Activated B cell treated with CpG ODN at 0.5 μM for 24 hours (primary cell): ENCODE measurements around the gene MIA. TPM values are rescaled to one million over a fixed set of nuclear protein-coding genes. Genes with fewer than 3 reads are reported as not detected.
"Not testable (repeated sequence)": the region's sequence is repeated elsewhere in the genome, so short reads cannot be mapped to it uniquely, and the experiment has no call there.

Experiments used
- ATAC-seq: fragments of 200-7000 bp; cut with Tn5 transposase; one replicate; pipeline ENCODE4 v1.10.0; 2021; ENCODE audit warnings: low read depth, mild to moderate bottlenecking, moderate library complexity
- CTCF ChIA-PET: fragments of 350-600 bp; sonication (Branson Sonifier 250); formaldehyde crosslinking; loops from one replicate; lab custom pipeline; 2021; ENCODE audit warnings: antibody characterized with exemption; lab: Charles Lee
- POLR2A ChIA-PET: fragments of 350-600 bp; sonication (Branson Sonifier 250); formaldehyde crosslinking; loops from one replicate; lab custom pipeline; 2021; ENCODE audit warnings: antibody characterized with exemption; lab: Charles Lee
- DNase-seq: peaks from one replicate; pipeline ENCODE4 v3.0.0; 2022
- H3K27ac Mint-ChIP-seq: one replicate; pipeline ENCODE4 v1.8.0; 2020; ENCODE audit warnings: mixed read lengths
- H3K27me3 Mint-ChIP-seq: one replicate; pipeline ENCODE4 v1.8.0; 2021; ENCODE audit warnings: mixed read lengths
- H3K36me3 Mint-ChIP-seq: one replicate; pipeline ENCODE4 v1.8.0; 2021; ENCODE audit warnings: low read depth, mixed read lengths
- H3K4me1 Mint-ChIP-seq: one replicate; pipeline ENCODE4 v1.8.0; 2021; ENCODE audit warnings: mixed read lengths
- H3K4me3 Mint-ChIP-seq: one replicate; pipeline ENCODE4 v1.8.0; 2020; ENCODE audit warnings: mild to moderate bottlenecking, mixed read lengths
- H3K9me3 Mint-ChIP-seq: one replicate; pipeline ENCODE4 v1.8.0; 2020; ENCODE audit warnings: mixed read lengths
- CTCF ChIP-seq: fragments of 200-600 bp; IDR thresholded peaks from one replicate; pipeline ENCODE4 v1.8.0; 2022; ENCODE audit warnings: antibody characterized with exemption, mild to moderate bottlenecking
- intact Hi-C: fragments of 100-400 bp; cut with micrococcal nuclease; formaldehyde crosslinking; loops from one replicate; pipeline ENCODE4 v1.15.1; 2024
- total RNA-seq: library from RNA; stranded (reverse); gene quantifications from 2 replicates; pipeline ENCODE4 v1.2.3, GENCODE V29; 2022

MIA gene
- total RNA-seq, 1 donor from 2014 or later, result 1.4 TPM

DNA sequence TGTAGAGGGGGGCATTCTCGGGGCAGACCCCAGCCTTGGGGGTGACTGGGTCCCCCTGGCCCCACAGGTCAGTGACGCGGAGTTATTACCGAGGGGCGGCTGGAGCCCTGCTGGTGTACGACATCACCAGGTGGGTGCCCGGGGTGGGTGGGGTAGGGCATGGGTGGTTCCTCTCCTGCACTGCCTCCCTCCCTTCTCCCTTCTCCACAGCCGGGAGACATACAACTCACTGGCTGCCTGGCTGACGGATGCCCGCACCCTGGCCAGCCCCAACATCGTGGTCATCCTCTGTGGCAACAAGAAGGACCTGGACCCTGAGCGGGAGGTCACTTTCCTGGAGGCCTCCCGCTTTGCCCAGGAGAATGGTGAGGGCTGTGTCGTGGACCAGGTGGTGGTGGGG is 8.4 kb downstream of the MIA start:
- Mint-ChIP-seq H3K4me3 (no peak overlapping the region), H3K9me3 (no peaks in the 10 kb centered on the region), H3K4me1 (peaks cover 31% of the 10 kb centered on the region), H3K27me3 (no peaks in the 10 kb centered on the region), H3K36me3 (peaks cover 73% of the 10 kb centered on the region), H3K27ac (no peak overlapping the region)
- no peak for TF ChIP-seq CTCF
- ChIA-PET CTCF (no interaction called here), POLR2A (interaction anchor here (0.6 kb wide), 1 partner anchor 23 kb away, joined by 4 read pairs; no protein-coding TSS in a partner anchor)
- no peak for DNase-seq
- ATAC-seq, result no peak
- intact Hi-C loops, result no loop called here

DNA sequence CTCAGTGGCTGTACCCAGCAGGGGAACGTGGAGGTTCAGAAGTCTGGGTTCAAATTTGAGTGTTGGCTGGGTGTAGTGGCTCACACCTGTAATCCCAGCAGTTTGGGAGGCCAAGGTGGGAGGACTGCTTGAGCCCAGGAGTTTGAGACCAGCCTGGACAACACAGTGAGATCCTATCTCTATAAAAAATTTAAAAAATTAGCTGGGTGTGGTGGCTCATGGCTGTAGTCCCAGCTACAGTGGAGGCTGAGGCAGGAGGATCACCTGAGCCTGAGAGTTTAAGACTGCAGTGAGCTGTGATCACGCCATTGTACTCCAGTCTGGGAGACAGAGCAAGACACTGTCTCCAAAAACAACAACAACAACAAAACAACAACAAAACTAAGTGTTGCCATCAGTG is 8.8 kb downstream of the MIA start:
- H3K9me3 Mint-ChIP-seq, intact Hi-C loops, ATAC-seq, DNase-seq, H3K27me3 Mint-ChIP-seq, H3K27ac Mint-ChIP-seq, POLR2A ChIA-PET, CTCF ChIA-PET, H3K4me3 Mint-ChIP-seq: not testable (repeated sequence)
- H3K36me3 Mint-ChIP-seq, result peaks cover 75% of the 10 kb centered on the region
- H3K4me1 Mint-ChIP-seq, result peaks cover 26% of the 10 kb centered on the region

DNA sequence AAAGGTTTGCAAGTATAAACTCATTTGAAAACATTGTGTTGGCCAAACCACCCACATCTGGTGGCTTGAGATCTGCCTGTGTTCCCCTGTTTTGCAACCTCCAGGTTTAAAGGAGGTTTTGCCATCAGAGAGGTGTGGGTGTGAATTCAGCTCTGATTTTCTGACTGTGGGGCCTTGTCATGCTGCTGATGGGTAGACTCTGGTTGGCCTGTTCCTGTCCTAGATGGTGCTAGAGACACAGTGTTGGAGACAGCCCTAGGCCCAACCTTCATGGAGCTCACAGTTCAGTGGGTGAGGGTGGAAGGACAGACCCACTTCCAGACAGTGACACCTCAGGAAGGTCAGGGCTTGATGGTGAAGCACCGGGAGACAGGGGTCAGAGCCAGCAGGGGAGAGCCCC is 10.2 kb downstream of the MIA start:
- ATAC-seq, result no peak
- Mint-ChIP-seq H3K36me3 (peaks cover 77% of the 10 kb centered on the region), H3K4me1 (peaks cover 14% of the 10 kb centered on the region), H3K4me3 (no peak overlapping the region), H3K9me3 (no peaks in the 10 kb centered on the region), H3K27me3 (no peaks in the 10 kb centered on the region), H3K27ac (no peak overlapping the region)
- DNase-seq, result no peak
- ChIA-PET CTCF (no interaction called here), POLR2A (interaction anchor here (2.6 kb wide), 1 partner anchor 13 kb away, joined by 10 read pairs; the partner anchor contains the start of gene EGLN2)
- intact Hi-C loops, result no loop called here
- no peak for TF ChIP-seq CTCF

GRCh38 chr19:40786060-40787037 is 11.0 kb downstream of the MIA start:
- TF ChIP-seq CTCF, result no peak
- intact Hi-C loops, result no loop called here
- peak overlapping the region; percentile 41 for H3K27ac Mint-ChIP-seq
- no peak for ATAC-seq
- H3K27me3 Mint-ChIP-seq, result no peaks in the 10 kb centered on the region
- DNase-seq, result no peak
- H3K4me1 Mint-ChIP-seq, result peaks cover 12% of the 10 kb centered on the region
- ChIA-PET POLR2A (interaction anchor here (0.6 to 4.3 kb wide), 8 partner anchors 8 to 36 kb away, joined by 3 to 29 read pairs (median 3); partner anchors contain the start of genes ACTMAP, EGLN2 and RAB4B), CTCF (interaction anchor here (0.6 kb wide), 1 partner anchor 20 kb away, joined by 3 read pairs; no protein-coding TSS in a partner anchor)
- peaks cover 76% of the 10 kb centered on the region for H3K36me3 Mint-ChIP-seq
- H3K4me3 Mint-ChIP-seq, result no peak overlapping the region
- H3K9me3 Mint-ChIP-seq, result no peaks in the 10 kb centered on the region

GRCh38 chr19:40791349-40791748 is 16.0 kb downstream of the MIA start:
- Mint-ChIP-seq H3K4me3 (no peak overlapping the region), H3K36me3 (peaks cover 63% of the 10 kb centered on the region), H3K27ac (peak overlapping the region; percentile 63), H3K4me1 (peaks cover 24% of the 10 kb centered on the region), H3K27me3 (no peaks in the 10 kb centered on the region), H3K9me3 (no peaks in the 10 kb centered on the region)
- CTCF ChIA-PET, result no interaction called here
- POLR2A ChIA-PET, result interaction anchor here (2.8 kb wide), 1 partner anchor 13 kb away, joined by 27 read pairs; the partner anchor contains the start of gene RAB4B
- ATAC-seq (no peak), DNase-seq (no peak)
- intact Hi-C loops, result no loop called here
- no peak for TF ChIP-seq CTCF
